GM12875 (cell line): Measurements from ENCODE around the gene PRTG.

Source experiments
- H3K4me3 ChIP-seq: one replicate; pipeline ENCODE4 v1.5.1; 2011; ENCODE audit warnings: low read depth, low read length, control low read depth
- CTCF ChIP-seq: IDR thresholded peaks from 2 replicates; pipeline ENCODE4 v1.5.1; 2011; ENCODE audit warnings: low read depth, mild to moderate bottlenecking, control low read depth, inconsistent platforms, low read length, moderate library complexity, borderline replicate concordance; ENCODE audit not compliant: insufficient read depth

The PRTG gene

DNA sequence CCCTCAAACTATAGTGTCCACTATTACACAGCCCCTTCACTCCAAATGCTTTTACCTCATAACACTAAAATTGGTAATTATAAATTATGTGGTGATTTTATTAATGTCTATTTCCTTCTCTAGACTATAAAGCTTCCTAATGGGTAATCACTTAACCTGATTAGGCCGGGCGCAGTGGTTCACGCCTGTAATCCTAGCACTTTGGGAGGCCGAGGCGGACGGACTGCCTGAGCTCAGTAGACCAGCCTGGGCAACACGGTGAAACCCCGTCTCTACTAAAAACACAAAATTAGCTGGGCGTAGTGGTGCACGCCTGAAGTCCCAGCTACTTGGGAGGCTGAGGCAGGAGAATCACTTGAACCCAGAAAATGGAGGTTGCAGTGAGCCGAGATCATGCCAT is 83.5 kb downstream of the PRTG start:
- no peak for TF ChIP-seq CTCF
- no peak overlapping the region for H3K4me3 ChIP-seq

DNA sequence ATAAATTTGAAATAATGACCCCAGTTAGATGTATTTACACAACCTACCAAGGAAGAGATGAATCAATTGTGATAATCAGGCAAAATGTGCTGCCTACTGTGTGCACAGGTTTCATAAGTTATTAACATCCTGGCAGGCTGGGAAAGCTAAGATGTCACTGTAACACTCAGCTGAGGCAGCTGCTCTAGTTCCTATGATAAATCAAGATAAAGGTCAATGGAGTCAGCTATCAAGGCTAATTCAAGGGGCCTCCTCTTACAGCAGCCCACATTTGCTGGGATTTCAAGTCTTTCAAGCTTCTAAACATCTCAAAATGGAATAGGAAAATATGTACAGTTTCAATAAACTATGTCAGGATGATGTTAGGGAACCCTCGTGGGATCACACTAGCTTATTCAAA is 84.1 kb downstream of the PRTG start:
- no peak overlapping the region for H3K4me3 ChIP-seq
- no peak for TF ChIP-seq CTCF

DNA sequence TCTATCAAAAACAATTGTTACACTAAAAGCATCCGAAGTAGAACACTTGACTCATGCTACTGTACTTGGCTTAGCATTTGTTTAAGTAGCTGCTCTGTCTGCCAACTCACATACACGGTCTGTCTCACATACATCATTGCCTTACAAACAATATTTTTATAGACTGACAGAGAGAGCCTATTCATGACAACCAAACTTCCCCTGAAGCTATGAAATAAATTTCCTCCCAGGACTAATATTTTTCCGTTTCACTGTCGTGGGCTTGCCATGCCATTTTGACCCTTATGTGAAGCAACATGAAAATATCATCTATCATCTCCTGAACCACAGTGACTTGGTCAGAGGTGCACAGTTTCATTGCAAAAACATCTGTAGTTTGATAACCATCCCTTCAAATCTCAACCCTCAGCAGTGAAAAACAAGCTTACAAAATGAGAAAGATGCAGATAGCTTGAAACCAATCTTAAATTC is 88.4 kb downstream of the PRTG start:
- H3K4me3 ChIP-seq = no peak overlapping the region
- TF ChIP-seq CTCF = no peak

DNA sequence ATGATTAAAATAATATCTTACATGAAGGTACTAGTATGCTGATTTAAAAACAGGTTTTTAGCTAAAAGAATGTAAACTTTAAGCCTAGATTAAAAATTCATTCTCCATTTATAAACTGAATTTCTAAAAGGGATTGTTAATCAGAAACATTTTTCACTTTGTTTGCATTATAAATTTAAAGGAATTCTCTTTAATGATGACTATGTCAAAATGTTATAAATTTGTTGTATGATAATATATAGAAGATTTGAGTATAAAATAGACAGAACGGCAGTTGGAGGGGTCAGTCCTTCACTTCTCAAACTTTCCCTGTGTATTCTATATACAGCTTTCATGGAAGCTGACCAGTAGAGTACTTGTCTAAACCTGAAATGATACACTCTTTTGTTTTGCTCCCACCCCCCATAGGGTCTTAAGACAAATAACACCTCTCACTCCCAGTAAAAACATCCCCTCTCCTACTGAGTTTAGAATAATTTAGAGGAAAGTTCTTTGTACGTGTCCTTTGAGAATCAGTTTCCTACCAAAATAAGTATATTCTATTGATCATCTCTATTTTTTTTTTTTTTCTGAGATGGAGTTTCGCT is 90.0 kb downstream of the PRTG start:
- H3K4me3 ChIP-seq = no peak overlapping the region

GRCh38 chr15:55652359-55652758 is 90.6 kb downstream of the PRTG start:
- TF ChIP-seq CTCF = no peak
- H3K4me3 ChIP-seq = no peak overlapping the region

More for the DNA sequence above, 90.0 kb downstream of the PRTG start:
- no peak for TF ChIP-seq CTCF

- H3K4me3 ChIP-seq = no peak overlapping the region
- TF ChIP-seq CTCF = no peak
These were observed 93.9 kb downstream of the PRTG start for GRCh38 chr15:55649058-55649423.

- TF ChIP-seq CTCF = no peak
- no peak overlapping the region for H3K4me3 ChIP-seq
These were observed 104.2 kb downstream of the PRTG start for GRCh38 chr15:55638764-55639163.
